PC-3 (cell line): ENCODE results near the gene SEPTIN3.

Source experiments
- CTCF ChIP-seq: fragments of 300-600 bp; sonication (generic); conservative IDR thresholded peaks from 2 replicates; pipeline ENCODE4 v1.5.1; 2017; ENCODE audit warnings: antibody characterized with exemption, low read depth, mild to moderate bottlenecking, low read length
- EZH2 ChIP-seq: fragments of 300-600 bp; sonication (generic); IDR thresholded peaks from one replicate; pipeline ENCODE4 v1.6.1; 2017; ENCODE audit warnings: antibody characterized with exemption, mild to moderate bottlenecking, low read length; ENCODE audit not compliant: unreplicated experiment

- TF ChIP-seq EZH2 = no peak
- TF ChIP-seq CTCF = no peak
These were observed 45.5 kb upstream of the SEPTIN3 start for GRCh38 chr22:41923595-41924276.
